Inferior parietal cortex (tissue), 1 donor: ENCODE data around the gene ZNF346.

Experiments
- DNase-seq: peaks from one replicate; pipeline ENCODE4 v3.0.0-alpha.2; 2016; ENCODE audit errors: extremely low spot score

Gene ZNF346

GRCh38 chr5:177094224-177095087 is 72.0 kb downstream of the ZNF346 start:
- DNase-seq = no peak

GRCh38 chr5:177095088-177095669 is 72.7 kb downstream of the ZNF346 start:
- DNase-seq = no peak

GRCh38 chr5:177096162-177097015 is 73.9 kb downstream of the ZNF346 start:
- DNase-seq = no peak

GRCh38 chr5:177097016-177097985 is 74.8 kb downstream of the ZNF346 start:
- no peak for DNase-seq

GRCh38 chr5:177098120-177098469 is 75.6 kb downstream of the ZNF346 start:
- no peak for DNase-seq

GRCh38 chr5:177098470-177099141 is 76.1 kb downstream of the ZNF346 start:
- DNase-seq = no peak

GRCh38 chr5:177099422-177100093 is 77.1 kb downstream of the ZNF346 start:
- no peak for DNase-seq

GRCh38 chr5:177100714-177101121 is 78.2 kb downstream of the ZNF346 start:
- no peak for DNase-seq

- DNase-seq = no peak
Observed at GRCh38 chr5:177103523-177104253, 81.2 kb downstream of the ZNF346 start.

GRCh38 chr5:177105691-177106476 is 83.4 kb downstream of the ZNF346 start:
- no peak for DNase-seq

- no peak for DNase-seq
Observed at GRCh38 chr5:177107159-177107558, 84.7 kb downstream of the ZNF346 start.

GRCh38 chr5:177109810-177110209 is 87.3 kb downstream of the ZNF346 start:
- DNase-seq = no peak

- DNase-seq = peak; percentile 67
Observed at GRCh38 chr5:177111720-177112394, 89.4 kb downstream of the ZNF346 start.

- DNase-seq = no peak
Observed at GRCh38 chr5:177112589-177113220, 90.2 kb downstream of the ZNF346 start.

GRCh38 chr5:177113566-177114424 is 91.3 kb downstream of the ZNF346 start:
- DNase-seq = peak; percentile 88

- DNase-seq = peak; percentile 88
Observed at GRCh38 chr5:177116631-177117373, 94.3 kb downstream of the ZNF346 start.
